WTC11 (cell line): ENCODE data around the gene GPR148. TPM values are rescaled to one million over a fixed set of nuclear protein-coding genes. Genes with fewer than 3 reads are reported as not detected.

Experiments used
- ATAC-seq: fragments of 200-7000 bp; cut with Tn5 transposase; 2 replicates; pipeline ENCODE4 v1.10.0; 2021; ENCODE audit warnings: mild to moderate bottlenecking, moderate library complexity
- CTCF ChIA-PET: fragments of 300-600 bp; sonication (Branson Sonifier 250); formaldehyde crosslinking; loops from one replicate; lab custom pipeline; 2021; ENCODE audit warnings: antibody characterized with exemption; lab: Charles Lee
- POLR2A ChIA-PET: fragments of 350-600 bp; sonication (Branson Sonifier 250); formaldehyde crosslinking; loops from one replicate; lab custom pipeline; 2021; ENCODE audit warnings: antibody characterized with exemption; lab: Charles Lee
- DNase-seq: peaks from one replicate; pipeline ENCODE4 v3.0.0; 2021; ENCODE audit warnings: low spot score
- H3K27ac Mint-ChIP-seq: 2 replicates; pipeline ENCODE4 v1.8.0; 2021; ENCODE audit warnings: mixed read lengths
- H3K27me3 Mint-ChIP-seq: 2 replicates; pipeline ENCODE4 v1.8.0; 2021; ENCODE audit warnings: low read depth, mild to moderate bottlenecking, moderate library complexity, mixed read lengths
- H3K36me3 Mint-ChIP-seq: 2 replicates; pipeline ENCODE4 v1.8.0; 2021; ENCODE audit warnings: mixed read lengths
- H3K4me1 Mint-ChIP-seq: 2 replicates; pipeline ENCODE4 v1.8.0; 2022; ENCODE audit warnings: mixed read lengths
- H3K4me3 Mint-ChIP-seq: 2 replicates; pipeline ENCODE4 v1.8.0; 2021; ENCODE audit warnings: mild to moderate bottlenecking, moderate library complexity, mixed read lengths
- H3K9me3 Mint-ChIP-seq: 2 replicates; pipeline ENCODE4 v1.8.0; 2021; ENCODE audit warnings: mixed read lengths
- ARID4B ChIP-seq: sonication (generic); formaldehyde crosslinking; IDR thresholded peaks from 2 replicates; pipeline ENCODE4 v1.8.0; 2023; ENCODE audit warnings: missing genetic modification reagents, mild to moderate bottlenecking, borderline replicate concordance
- CREB1 ChIP-seq: sonication (generic); formaldehyde crosslinking; IDR thresholded peaks from 2 replicates; pipeline ENCODE4 v1.8.0; 2023; ENCODE audit warnings: mild to moderate bottlenecking, missing genetic modification reagents
- ELF4 ChIP-seq: sonication (generic); formaldehyde crosslinking; IDR thresholded peaks from 2 replicates; pipeline ENCODE4 v1.8.1; 2022; ENCODE audit warnings: low read depth, mild to moderate bottlenecking, moderate library complexity, missing genetic modification reagents
- EMX1 ChIP-seq: fragments of 250-450 bp; sonication (Bioruptor Pico); IDR thresholded peaks from 2 replicates; pipeline ENCODE4 v1.8.0; 2021; ENCODE audit warnings: mild to moderate bottlenecking
- ETV6 ChIP-seq: sonication (generic); formaldehyde crosslinking; IDR thresholded peaks from 2 replicates; pipeline ENCODE4 v1.8.1; 2022; ENCODE audit warnings: mild to moderate bottlenecking, missing genetic modification reagents
- FOXP1 ChIP-seq: sonication (generic); formaldehyde crosslinking; IDR thresholded peaks from 2 replicates; pipeline ENCODE4 v1.8.0; 2022; ENCODE audit warnings: missing genetic modification reagents, mild to moderate bottlenecking, moderate library complexity, borderline replicate concordance
- GABPB1 ChIP-seq: sonication (generic); formaldehyde crosslinking; IDR thresholded peaks from 2 replicates; pipeline ENCODE4 v1.8.1; 2023; ENCODE audit warnings: mild to moderate bottlenecking, missing genetic modification reagents
- IRF1 ChIP-seq: sonication (generic); formaldehyde crosslinking; IDR thresholded peaks from 2 replicates; pipeline ENCODE4 v1.8.0; 2023; ENCODE audit warnings: missing genetic modification reagents
- JUN ChIP-seq: sonication (generic); formaldehyde crosslinking; IDR thresholded peaks from 2 replicates; pipeline ENCODE4 v1.8.0; 2023; ENCODE audit warnings: mild to moderate bottlenecking, missing genetic modification reagents
- NR2C2 ChIP-seq: sonication (generic); formaldehyde crosslinking; IDR thresholded peaks from 2 replicates; pipeline ENCODE4 v1.8.0; 2022; ENCODE audit warnings: mild to moderate bottlenecking, missing genetic modification reagents
- OVOL2 ChIP-seq: fragments of 250-450 bp; sonication (Bioruptor Pico); IDR thresholded peaks from 2 replicates; pipeline ENCODE4 v1.9.0; 2021; ENCODE audit warnings: mild to moderate bottlenecking, borderline replicate concordance
- RORB ChIP-seq: fragments of 250-450 bp; sonication (Bioruptor Pico); IDR thresholded peaks from 2 replicates; pipeline ENCODE4 v1.9.0; 2021; ENCODE audit warnings: mild to moderate bottlenecking
- SOX15 ChIP-seq: fragments of 250-450 bp; sonication (Bioruptor Pico); IDR thresholded peaks from 2 replicates; pipeline ENCODE4 v1.9.0; 2021; ENCODE audit warnings: mild to moderate bottlenecking
- SP1 ChIP-seq: sonication (generic); formaldehyde crosslinking; conservative IDR thresholded peaks from 2 replicates; pipeline ENCODE4 v1.8.1; 2022; ENCODE audit warnings: missing genetic modification reagents
- USF2 ChIP-seq: sonication (generic); formaldehyde crosslinking; IDR thresholded peaks from 2 replicates; pipeline ENCODE4 v1.8.1; 2023; ENCODE audit warnings: mild to moderate bottlenecking, missing genetic modification reagents, moderate library complexity
- ZBTB21 ChIP-seq: sonication (generic); formaldehyde crosslinking; IDR thresholded peaks from 2 replicates; pipeline ENCODE4 v1.8.1; 2023; ENCODE audit warnings: mild to moderate bottlenecking, missing genetic modification reagents, borderline replicate concordance
- ZNF138 ChIP-seq: sonication (generic); formaldehyde crosslinking; conservative IDR thresholded peaks from 2 replicates; pipeline ENCODE4 v1.8.1; 2022; ENCODE audit warnings: mild to moderate bottlenecking, moderate library complexity, missing genetic modification reagents
- ZNF423 ChIP-seq: fragments of 250-450 bp; sonication (Bioruptor Pico); IDR thresholded peaks from 2 replicates; pipeline ENCODE4 v2.1.2; 2022; ENCODE audit warnings: mild to moderate bottlenecking, moderate library complexity
- ZNF671 ChIP-seq: fragments of 250-450 bp; sonication (Bioruptor Pico); IDR thresholded peaks from 2 replicates; pipeline ENCODE4 v1.8.0; 2021; ENCODE audit warnings: mild to moderate bottlenecking
- total RNA-seq: library from RNA; stranded (reverse); gene quantifications from 3 replicates; pipeline ENCODE4 v1.2.3, GENCODE V29; 2021
- TF ChIP-seq, protein P1 (sequence below): fragments of 200-600 bp; IDR thresholded peaks from 2 replicates; pipeline ENCODE4 v1.8.0; 2022; ENCODE audit warnings: antibody characterized with exemption

GPR148 gene
- total RNA-seq, 1 experiment from 2014 or later, result not detected

GRCh38 chr2:130766711-130767407, 38.0 kb downstream of the GPR148 start:
- Mint-ChIP-seq H3K27me3 (no peaks in the 10 kb centered on the region), H3K4me3 (no peak overlapping the region), H3K4me1 (peaks cover 7% of the 10 kb centered on the region; the same call in 1 of the 2 replicates), H3K36me3 (no peaks in the 10 kb centered on the region), H3K9me3 (peaks cover under 1% of the 10 kb centered on the region; the same call in 1 of the 2 replicates), H3K27ac (no peak overlapping the region)
- TF ChIP-seq RORB (no peak), ZBTB21 (CRISPR knock-in tag) (no peak), ARID4B (CRISPR knock-in tag) (no peak), ETV6 (CRISPR knock-in tag) (no peak), ZNF671 (CRISPR knock-in tag) (no peak), ELF4 (CRISPR knock-in tag) (no peak), JUN (CRISPR knock-in tag) (no peak), SOX15 (CRISPR knock-in tag) (no peak)
- DNase-seq (no peak), ATAC-seq (no peak)
- ChIA-PET POLR2A (no interaction called here), CTCF (interaction anchor here (0.6 to 1.5 kb wide), 4 partner anchors 10 to 197 kb away, joined by 3 to 7 read pairs (median 4); no protein-coding TSS in a partner anchor)

DNA sequence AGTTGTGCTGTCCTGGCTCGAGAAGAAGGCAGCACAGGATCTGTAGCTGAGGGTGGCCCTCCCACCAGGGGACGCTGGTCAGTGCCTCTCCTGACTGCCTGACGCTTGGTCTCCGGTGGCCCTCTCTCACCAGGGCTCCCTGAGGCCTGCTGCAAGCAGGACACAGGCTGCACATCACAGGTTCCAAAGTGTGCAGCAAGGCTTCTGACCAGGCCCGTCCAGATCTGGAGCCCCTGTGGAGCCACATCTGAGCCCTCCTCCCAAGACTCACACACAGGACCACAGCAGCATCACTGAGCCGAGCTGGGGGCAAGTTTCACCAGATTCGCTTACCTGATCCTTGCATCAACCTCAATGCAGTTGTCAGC, 38.5 kb downstream of the GPR148 start:
- peaks cover 7% of the 10 kb centered on the region; the same call in 1 of the 2 replicates for H3K4me1 Mint-ChIP-seq
- no peak for DNase-seq

DNA sequence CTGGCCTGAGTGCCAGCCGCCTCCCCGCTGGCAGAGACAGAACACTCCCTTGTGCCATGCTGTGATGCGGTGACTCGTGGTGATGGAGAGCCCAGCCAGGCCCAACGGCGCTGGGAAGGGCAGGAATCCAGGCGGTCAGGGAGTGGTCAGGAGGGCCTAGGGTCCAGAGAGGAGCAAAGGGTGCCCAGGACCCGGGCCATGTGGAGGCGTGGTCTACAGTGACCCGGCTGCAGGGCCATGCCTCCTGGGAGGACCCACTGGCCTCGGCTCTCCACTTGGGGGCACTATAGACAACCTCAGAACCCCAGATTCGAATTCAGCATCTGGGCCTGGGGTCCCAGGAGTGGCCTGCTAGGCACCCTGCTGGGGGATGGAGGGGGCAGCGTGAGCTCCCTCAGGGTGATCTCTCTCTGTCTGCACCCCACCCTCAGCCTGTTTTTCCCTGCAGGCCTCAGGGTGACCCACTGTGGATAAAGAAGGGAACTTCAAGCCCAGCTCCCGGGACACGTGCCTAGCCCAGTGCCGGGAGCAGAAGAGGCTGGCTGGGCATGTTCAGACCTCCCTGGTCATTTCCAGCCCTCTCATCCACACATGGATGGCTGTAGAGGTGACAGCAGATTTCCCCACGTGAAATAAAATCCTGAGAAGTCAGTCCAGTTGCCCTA, 39.5 kb downstream of the GPR148 start:
- Mint-ChIP-seq H3K27ac (no peak overlapping the region), H3K4me3 (no peak overlapping the region), H3K4me1 (peaks cover 7% of the 10 kb centered on the region; the same call in 1 of the 2 replicates), H3K9me3 (peaks cover 12% of the 10 kb centered on the region), H3K27me3 (no peaks in the 10 kb centered on the region), H3K36me3 (no peaks in the 10 kb centered on the region)
- ATAC-seq, result peak; percentile 71
- DNase-seq, result peak; percentile 49
- TF ChIP-seq, protein P1, sequence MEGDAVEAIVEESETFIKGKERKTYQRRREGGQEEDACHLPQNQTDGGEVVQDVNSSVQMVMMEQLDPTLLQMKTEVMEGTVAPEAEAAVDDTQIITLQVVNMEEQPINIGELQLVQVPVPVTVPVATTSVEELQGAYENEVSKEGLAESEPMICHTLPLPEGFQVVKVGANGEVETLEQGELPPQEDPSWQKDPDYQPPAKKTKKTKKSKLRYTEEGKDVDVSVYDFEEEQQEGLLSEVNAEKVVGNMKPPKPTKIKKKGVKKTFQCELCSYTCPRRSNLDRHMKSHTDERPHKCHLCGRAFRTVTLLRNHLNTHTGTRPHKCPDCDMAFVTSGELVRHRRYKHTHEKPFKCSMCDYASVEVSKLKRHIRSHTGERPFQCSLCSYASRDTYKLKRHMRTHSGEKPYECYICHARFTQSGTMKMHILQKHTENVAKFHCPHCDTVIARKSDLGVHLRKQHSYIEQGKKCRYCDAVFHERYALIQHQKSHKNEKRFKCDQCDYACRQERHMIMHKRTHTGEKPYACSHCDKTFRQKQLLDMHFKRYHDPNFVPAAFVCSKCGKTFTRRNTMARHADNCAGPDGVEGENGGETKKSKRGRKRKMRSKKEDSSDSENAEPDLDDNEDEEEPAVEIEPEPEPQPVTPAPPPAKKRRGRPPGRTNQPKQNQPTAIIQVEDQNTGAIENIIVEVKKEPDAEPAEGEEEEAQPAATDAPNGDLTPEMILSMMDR, result peak; percentile 39
- TF ChIP-seq NR2C2 (CRISPR knock-in tag), result no peak
- ChIA-PET POLR2A (no interaction called here), CTCF (interaction anchor here (0.7 to 1.5 kb wide), 7 partner anchors 10 to 161 kb away, joined by 3 to 7 read pairs (median 3); no protein-coding TSS in a partner anchor)

More for the DNA sequence above, 38.5 kb downstream of the GPR148 start:
- H3K4me3 Mint-ChIP-seq, result no peak overlapping the region
- no peak for TF ChIP-seq FOXP1 (CRISPR knock-in tag)
- TF ChIP-seq OVOL2, result no peak
- TF ChIP-seq GABPB1 (CRISPR knock-in tag), result no peak
- no peak for TF ChIP-seq USF2 (CRISPR knock-in tag)
- no peak for TF ChIP-seq SP1
- TF ChIP-seq CREB1 (CRISPR knock-in tag), result no peak
- TF ChIP-seq ZNF138 (CRISPR knock-in tag), result no peak
- TF ChIP-seq ZBTB21 (CRISPR knock-in tag), result no peak
- TF ChIP-seq ZNF423 (CRISPR knock-in tag), result no peak
- TF ChIP-seq EMX1 (CRISPR knock-in tag), result no peak
- no peak for TF ChIP-seq IRF1 (CRISPR knock-in tag)
- no peaks in the 10 kb centered on the region for H3K36me3 Mint-ChIP-seq
- H3K9me3 Mint-ChIP-seq, result peaks cover 3% of the 10 kb centered on the region; the same call in 1 of the 2 replicates
- H3K27ac Mint-ChIP-seq, result no peak overlapping the region
- ChIA-PET CTCF (interaction anchor here (0.6 to 1.5 kb wide), 4 partner anchors 11 to 197 kb away, joined by 3 to 7 read pairs (median 4); no protein-coding TSS in a partner anchor), POLR2A (no interaction called here)
- ATAC-seq, result no peak
- no peaks in the 10 kb centered on the region for H3K27me3 Mint-ChIP-seq
